ENCODE measurements around the gene CFAP74. TPM values are rescaled to one million over a fixed set of nuclear protein-coding genes. Genes with fewer than 3 reads are reported as not detected.

The CFAP74 gene
- total and polyA plus RNA-seq, 2 donors (not counting 3 experiments of a cell fraction or from before 2014, with no cell fraction given) = not detected

DNA sequence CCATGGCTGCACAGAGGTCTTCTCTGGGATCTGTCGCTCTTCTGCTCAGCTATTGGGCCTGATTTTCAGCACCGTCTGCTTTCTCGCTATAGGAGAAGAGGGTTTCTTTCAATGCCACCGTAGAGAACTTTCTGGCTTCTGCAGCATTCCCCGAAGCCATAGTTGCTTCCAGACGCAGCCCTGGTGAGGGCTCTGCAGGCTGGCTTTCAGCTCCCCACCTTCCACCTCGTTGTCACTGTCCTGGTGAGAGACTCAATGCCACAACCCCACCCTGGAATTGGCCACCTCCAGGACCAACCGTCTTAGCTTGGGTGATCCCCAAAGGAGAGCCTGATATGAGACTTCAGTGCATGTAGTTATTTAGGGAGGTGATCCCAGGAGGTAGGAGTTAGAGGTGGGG is 34.6 kb upstream of the CFAP74 start:
- POLR2A ChIA-PET = no interaction called here
- BruUV-seq (replicated peaks) = no TSS peak
- no peaks in the 10 kb centered on the region for H4K20me1 ChIP-seq (replicated peaks; ENCODE audit: control insufficient read depth, extremely low read depth, insufficient read depth, low read length)
- no peaks in the 10 kb centered on the region for H3K4me1 ChIP-seq (ENCODE audit: control insufficient read depth, extremely low read depth, insufficient read depth, low read length)
- no peak overlapping the region for H2AFZ ChIP-seq (ENCODE audit: low read depth, low read length)
- H3K9ac ChIP-seq (replicated peaks; ENCODE audit: extremely low read depth, insufficient read depth, low read length) = no peak overlapping the region
- dilution Hi-C loops (cut with MboI; ENCODE audit: extremely low pct_ligation_motif_present, low sequenced_read_pairs) (no loop called here), intact Hi-C loops (cut with micrococcal nuclease) (no loop called here)
- no peaks in the 10 kb centered on the region for H3K9me3 ChIP-seq (replicated peaks; ENCODE audit: control insufficient read depth, insufficient read depth, low read length)
- no peak overlapping the region for H3K4me2 ChIP-seq (ENCODE audit: insufficient read depth, low read length)
- H3K79me2 ChIP-seq (ENCODE audit: control insufficient read depth, insufficient read depth, low read length) = no peaks in the 10 kb centered on the region
- DNase-seq (ENCODE audit: low read depth, low spot score) (no peak), FAIRE-seq (no peak)
- H3K36me3 ChIP-seq (ENCODE audit: control insufficient read depth in 2 of 2, extremely low read depth in 1 of 2, insufficient read depth in 2 of 2, low read length in 2 of 2) = no peaks in the 10 kb centered on the region
- TF ChIP-seq JUN (IDR thresholded peaks at IDR 0.05; ENCODE audit: borderline replicate concordance, insufficient read depth, insufficient read length, low read depth) (no peak), MYC (IDR thresholded peaks at IDR 0.05; ENCODE audit: low read depth, low read length) (no peak), FOS (IDR thresholded peaks at IDR 0.05; ENCODE audit: borderline replicate concordance, insufficient read depth, low read length) (no peak), GATA2 (IDR thresholded peaks at IDR 0.05; ENCODE audit: insufficient read depth, insufficient read length, low read depth, low read length) (no peak), EZH2 (IDR thresholded peaks at IDR 0.05; ENCODE audit: borderline replicate concordance, low read depth, low read length, severe bottlenecking) (no peak), POLR2A (IDR thresholded peaks at IDR 0.05; ENCODE audit: low read depth, low read length) (no peak), POLR2AphosphoS5 (IDR thresholded peaks at IDR 0.05; ENCODE audit: insufficient read depth, low read depth, low read length) (no peak)
- TF ChIP-seq, protein P1, sequence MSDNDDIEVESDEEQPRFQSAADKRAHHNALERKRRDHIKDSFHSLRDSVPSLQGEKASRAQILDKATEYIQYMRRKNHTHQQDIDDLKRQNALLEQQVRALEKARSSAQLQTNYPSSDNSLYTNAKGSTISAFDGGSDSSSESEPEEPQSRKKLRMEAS (IDR thresholded peaks at IDR 0.05; ENCODE audit: insufficient read depth, insufficient read length) = no peak
- TF ChIP-seq, protein P2, sequence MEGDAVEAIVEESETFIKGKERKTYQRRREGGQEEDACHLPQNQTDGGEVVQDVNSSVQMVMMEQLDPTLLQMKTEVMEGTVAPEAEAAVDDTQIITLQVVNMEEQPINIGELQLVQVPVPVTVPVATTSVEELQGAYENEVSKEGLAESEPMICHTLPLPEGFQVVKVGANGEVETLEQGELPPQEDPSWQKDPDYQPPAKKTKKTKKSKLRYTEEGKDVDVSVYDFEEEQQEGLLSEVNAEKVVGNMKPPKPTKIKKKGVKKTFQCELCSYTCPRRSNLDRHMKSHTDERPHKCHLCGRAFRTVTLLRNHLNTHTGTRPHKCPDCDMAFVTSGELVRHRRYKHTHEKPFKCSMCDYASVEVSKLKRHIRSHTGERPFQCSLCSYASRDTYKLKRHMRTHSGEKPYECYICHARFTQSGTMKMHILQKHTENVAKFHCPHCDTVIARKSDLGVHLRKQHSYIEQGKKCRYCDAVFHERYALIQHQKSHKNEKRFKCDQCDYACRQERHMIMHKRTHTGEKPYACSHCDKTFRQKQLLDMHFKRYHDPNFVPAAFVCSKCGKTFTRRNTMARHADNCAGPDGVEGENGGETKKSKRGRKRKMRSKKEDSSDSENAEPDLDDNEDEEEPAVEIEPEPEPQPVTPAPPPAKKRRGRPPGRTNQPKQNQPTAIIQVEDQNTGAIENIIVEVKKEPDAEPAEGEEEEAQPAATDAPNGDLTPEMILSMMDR (IDR thresholded peaks at IDR 0.05; ENCODE audit: extremely low read depth in 1 of 2, insufficient read depth in 1 of 2, low read depth in 1 of 2, low read length in 2 of 2) = no peak
- CTCF ChIA-PET = no interaction called here
- no peaks in the 10 kb centered on the region for H3K9me1 ChIP-seq (replicated peaks; ENCODE audit: control insufficient read depth, extremely low read depth, insufficient read depth, low read length)
- H3K4me3 ChIP-seq (replicated peaks in 1 of 3; ENCODE audit: insufficient read depth in 1 of 3, low read depth in 1 of 3, low read length in 3 of 3) = no peak overlapping the region
- no peaks in the 10 kb centered on the region for H3K27me3 ChIP-seq (ENCODE audit: control insufficient read depth in 2 of 2, insufficient read depth in 2 of 2, low read length in 2 of 2)
- no peak overlapping the region for H3K27ac ChIP-seq (ENCODE audit: insufficient read depth, low read depth, low read length)

Measured in endothelial cell of umbilical vein (primary cell).